GM12874 (cell line): Measurements from ENCODE around the gene ATP5PO.

Source experiments
- CTCF ChIP-seq: IDR thresholded peaks from 2 replicates; pipeline ENCODE4 v1.5.1; 2011; ENCODE audit warnings: low read depth, mild to moderate bottlenecking, control low read depth, low read length, moderate library complexity; ENCODE audit not compliant: insufficient read depth

Gene ATP5PO

GRCh38 chr21:33915368-33916199 is at the start of gene ATP5PO:
ATP5PO (minus strand) TSS chr21:33915804; CDS start chr21:33915763, 41 bp downstream.
- no peak for TF ChIP-seq CTCF

- no peak for TF ChIP-seq CTCF
These were observed 49.2 kb upstream of the ATP5PO start for GRCh38 chr21:33964706-33965325.

- TF ChIP-seq CTCF, result no peak
These were observed 48.4 kb upstream of the ATP5PO start for GRCh38 chr21:33963848-33964555.

GRCh38 chr21:33962290-33962689 is 46.7 kb upstream of the ATP5PO start:
- no peak for TF ChIP-seq CTCF

- TF ChIP-seq CTCF, result no peak
These were observed 45.5 kb upstream of the ATP5PO start for GRCh38 chr21:33961061-33961460.

GRCh38 chr21:33959680-33960079 is 44.1 kb upstream of the ATP5PO start:
- TF ChIP-seq CTCF, result no peak

- TF ChIP-seq CTCF, result no peak
These were observed 38.8 kb upstream of the ATP5PO start for GRCh38 chr21:33954395-33954794.
